HG03354 (cell line): ENCODE results near the gene STK17B.

Experiments
- ATAC-seq: cut with Tn5 transposase; IDR thresholded peaks from one replicate; pipeline ENCODE4 v1.9.1; 2021; ENCODE audit warnings: mild to moderate bottlenecking; ENCODE audit not compliant: unreplicated experiment, poor library complexity, severe bottlenecking

The STK17B gene

GRCh38 chr2:196186266-196186980, 15.0 kb upstream of the STK17B start:
- no peak for ATAC-seq

GRCh38 chr2:196184921-196185320, 13.5 kb upstream of the STK17B start:
- ATAC-seq: no peak

- no peak for ATAC-seq
Measured at GRCh38 chr2:196183528-196184231, 12.3 kb upstream of the STK17B start.

- peak; percentile 43 for ATAC-seq
Measured at GRCh38 chr2:196183172-196183473, 11.7 kb upstream of the STK17B start.

GRCh38 chr2:196182439-196183171, 11.2 kb upstream of the STK17B start:
- peak; percentile 91 for ATAC-seq

- no peak for ATAC-seq
Measured at GRCh38 chr2:196181484-196181883, 10.1 kb upstream of the STK17B start.

- ATAC-seq: no peak
Measured at GRCh38 chr2:196177124-196177523, 5.7 kb upstream of the STK17B start.

- peak; percentile 73 for ATAC-seq
Measured at GRCh38 chr2:196176142-196176738, 4.9 kb upstream of the STK17B start.

GRCh38 chr2:196174404-196174803, 3.0 kb upstream of the STK17B start:
- ATAC-seq: no peak

GRCh38 chr2:196173505-196173904, 2.1 kb upstream of the STK17B start:
- ATAC-seq: no peak

- no peak for ATAC-seq
Measured at GRCh38 chr2:196172951-196173350, 1.6 kb upstream of the STK17B start.

GRCh38 chr2:196171946-196172345, 568 bp upstream of the STK17B start:
- no peak for ATAC-seq

- ATAC-seq: peak; percentile 15
Measured at GRCh38 chr2:196170606-196171247, 651 bp downstream of the STK17B start.

GRCh38 chr2:196170213-196170605, 1.2 kb downstream of the STK17B start:
- ATAC-seq: peak; percentile 36

- ATAC-seq: no peak
Measured at GRCh38 chr2:196169516-196169915, 1.9 kb downstream of the STK17B start.

- ATAC-seq: no peak
Measured at GRCh38 chr2:196168181-196168580, 3.2 kb downstream of the STK17B start.

GRCh38 chr2:196167666-196168065, 3.7 kb downstream of the STK17B start:
- ATAC-seq: no peak

GRCh38 chr2:196166876-196167275, 4.5 kb downstream of the STK17B start:
- no peak for ATAC-seq

GRCh38 chr2:196165016-196165415, 6.4 kb downstream of the STK17B start:
- ATAC-seq: no peak

- no peak for ATAC-seq
Measured at GRCh38 chr2:196163285-196163684, 8.1 kb downstream of the STK17B start.
